C4-2B (cell line): ENCODE data around the gene FGF23.

Experiments
- H3K27ac ChIP-seq: fragments of 450-650 bp; 2 replicates; pipeline ENCODE4 v1.5.1; 2017
- CTCF ChIP-seq: fragments of 450-650 bp; conservative IDR thresholded peaks from 2 replicates; pipeline ENCODE4 v1.5.1; 2017; ENCODE audit warnings: mild to moderate bottlenecking
- ZFX ChIP-seq: fragments of 450-650 bp; IDR thresholded peaks from 2 replicates; pipeline ENCODE4 v1.6.1; 2017

FGF23 gene

GRCh38 chr12:4379405-4379804, at the start of gene FGF23:
Gene FGF23, minus strand, starts transcription at chr12:4379712. Its CDS starts 130 bp downstream, at chr12:4379582.
- TF ChIP-seq ZFX = no peak
- TF ChIP-seq CTCF = no peak
- H3K27ac ChIP-seq = no peak within 1 kb of the TSS

- no peak for TF ChIP-seq ZFX
- TF ChIP-seq CTCF = no peak
- H3K27ac ChIP-seq = no peak overlapping the region
Observed at GRCh38 chr12:4424422-4424821, 44.9 kb upstream of the FGF23 start.

- TF ChIP-seq CTCF (no peak), ZFX (no peak)
- H3K27ac ChIP-seq = no peak overlapping the region
Observed at GRCh38 chr12:4423528-4424195, 44.1 kb upstream of the FGF23 start.

GRCh38 chr12:4422985-4423384, 43.5 kb upstream of the FGF23 start:
- H3K27ac ChIP-seq = no peak overlapping the region
- TF ChIP-seq CTCF = no peak
- TF ChIP-seq ZFX = no peak

- no peak overlapping the region for H3K27ac ChIP-seq
Observed at GRCh38 chr12:4421590-4422031, 42.1 kb upstream of the FGF23 start.

GRCh38 chr12:4420138-4420670, 40.7 kb upstream of the FGF23 start:
- no peak overlapping the region for H3K27ac ChIP-seq

More at GRCh38 chr12:4421590-4422031, 42.1 kb upstream of the FGF23 start:
- TF ChIP-seq ZFX = no peak
- peak; percentile 84 for TF ChIP-seq CTCF

More at GRCh38 chr12:4420138-4420670, 40.7 kb upstream of the FGF23 start:
- TF ChIP-seq CTCF = no peak
- TF ChIP-seq ZFX = no peak
